ENCODE measurements around the gene CNTD1.
"Not testable (repeated sequence)": the region's sequence is repeated elsewhere in the genome, so short reads cannot be mapped to it uniquely, and the experiment has no call there.

The CNTD1 gene

GRCh38 chr17:42844761-42845555 is 46.3 kb downstream of the CNTD1 start:
- DNase-seq (ENCODE audit: low read depth in 3 of 3) = no peak

DNA sequence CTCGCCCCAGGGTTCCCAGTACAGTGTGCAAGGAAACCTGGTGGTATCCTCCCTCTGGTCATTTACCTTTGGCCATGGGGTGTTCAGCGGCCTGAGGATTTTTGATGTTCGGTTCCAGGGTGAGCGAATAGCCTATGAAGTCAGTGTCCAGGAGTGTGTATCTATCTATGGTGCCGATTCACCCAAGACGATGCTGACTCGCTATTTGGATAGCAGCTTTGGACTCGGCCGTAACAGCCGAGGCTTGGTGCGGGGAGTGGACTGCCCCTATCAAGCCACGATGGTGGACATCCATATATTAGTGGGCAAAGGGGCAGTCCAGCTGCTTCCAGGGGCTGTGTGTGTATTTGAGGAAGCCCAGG is 46.9 kb downstream of the CNTD1 start:
- no peak for DNase-seq (ENCODE audit: low read depth in 3 of 3)

GRCh38 chr17:42845918-42846593 is 47.4 kb downstream of the CNTD1 start:
- DNase-seq (ENCODE audit: low read depth in 3 of 3) = peak in 1 of 3 experiments; percentile 40

DNA sequence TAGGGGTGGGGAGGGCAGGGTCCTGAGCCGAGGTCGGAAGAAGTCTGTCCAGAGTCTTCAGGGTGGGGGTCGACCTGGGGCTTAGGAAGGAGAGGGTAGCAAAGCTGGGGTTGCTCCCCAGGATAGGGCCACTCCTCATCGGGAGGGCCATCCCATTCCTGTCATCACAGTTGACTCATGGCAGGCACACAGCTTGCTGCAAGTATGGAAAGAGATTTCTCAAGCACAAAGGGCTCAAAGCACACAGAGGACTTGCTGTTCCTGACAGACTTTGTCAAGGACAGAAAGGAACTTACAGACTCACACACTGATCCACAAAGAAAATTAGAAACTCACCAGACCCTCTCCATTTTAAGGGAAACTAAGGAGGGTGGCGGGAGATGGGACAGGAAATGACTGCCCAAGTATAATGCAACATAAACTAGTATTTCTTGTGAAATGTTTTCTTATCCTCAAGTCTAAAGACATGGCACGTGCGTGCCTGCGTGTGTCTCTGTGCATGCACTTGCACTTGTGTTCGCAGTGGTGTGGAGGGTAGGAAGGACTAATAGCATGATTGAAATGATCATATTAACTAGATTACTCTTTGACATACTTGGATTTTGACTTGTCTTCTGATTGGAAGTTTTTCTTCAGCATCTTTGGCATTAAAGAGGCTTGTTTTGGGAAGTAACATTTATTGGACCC is 48.1 kb downstream of the CNTD1 start:
- DNase-seq (ENCODE audit: low read depth in 3 of 3) = no peak

DNA sequence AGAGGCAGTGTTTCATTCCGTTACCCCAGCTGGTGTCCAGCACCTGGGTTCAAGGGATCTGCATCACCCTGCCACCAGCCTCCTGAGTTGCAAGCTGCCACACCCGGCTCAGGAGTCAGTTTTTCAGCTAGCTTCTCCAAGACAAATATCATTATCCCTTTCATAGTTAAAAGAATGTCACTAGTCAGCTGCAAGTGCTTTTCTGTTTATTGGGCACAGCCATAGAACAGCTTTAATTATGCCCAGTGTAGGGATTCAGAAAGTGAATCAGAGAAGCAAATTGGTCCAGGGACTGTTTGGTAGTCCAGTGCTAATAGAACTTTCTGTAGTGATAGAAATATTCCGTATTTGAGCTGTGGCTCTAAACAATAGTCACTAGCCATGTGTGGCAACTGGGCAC is 49.4 kb downstream of the CNTD1 start:
- DNase-seq (ENCODE audit: low read depth in 3 of 3) = no peak

- DNase-seq (ENCODE audit: low read depth in 3 of 3) = no peak
Observed at GRCh38 chr17:42849031-42849430, 50.4 kb downstream of the CNTD1 start.

- DNase-seq (ENCODE audit: low read depth in 3 of 3) = no peak
Observed at GRCh38 chr17:42849451-42850181, 51.0 kb downstream of the CNTD1 start.

DNA sequence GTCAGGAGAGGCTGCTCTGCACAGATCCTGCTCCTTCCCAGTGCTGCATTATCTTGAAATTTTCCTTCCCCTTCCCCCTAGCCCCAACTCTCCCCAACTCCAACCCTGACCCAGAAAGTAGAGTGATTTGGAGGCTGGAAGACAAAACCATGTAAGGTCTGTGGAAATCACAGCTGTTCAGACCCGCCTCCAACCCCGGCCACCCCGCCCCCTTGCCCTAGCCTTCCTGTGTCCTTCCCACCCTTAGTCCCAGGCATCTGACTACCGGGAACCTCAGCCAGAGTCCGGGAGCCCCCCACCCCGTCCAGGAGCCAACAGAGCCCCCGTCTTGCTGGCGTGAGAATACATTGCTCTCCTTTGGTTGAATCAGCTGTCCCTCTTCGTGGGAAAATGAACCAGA is 52.3 kb downstream of the CNTD1 start, which contains the start of gene AOC3:
Gene AOC3, plus strand, starts transcription at position 246 of the 400 bp plus-strand sequence. Its CDS starts 145 bp downstream, at position 391.
- DNase-seq (ENCODE audit: low read depth in 3 of 3) = no peak

GRCh38 chr17:42851371-42852240 is 52.9 kb downstream of the CNTD1 start:
- DNase-seq (ENCODE audit: low read depth in 3 of 3) = not testable (repeated sequence)

DNA sequence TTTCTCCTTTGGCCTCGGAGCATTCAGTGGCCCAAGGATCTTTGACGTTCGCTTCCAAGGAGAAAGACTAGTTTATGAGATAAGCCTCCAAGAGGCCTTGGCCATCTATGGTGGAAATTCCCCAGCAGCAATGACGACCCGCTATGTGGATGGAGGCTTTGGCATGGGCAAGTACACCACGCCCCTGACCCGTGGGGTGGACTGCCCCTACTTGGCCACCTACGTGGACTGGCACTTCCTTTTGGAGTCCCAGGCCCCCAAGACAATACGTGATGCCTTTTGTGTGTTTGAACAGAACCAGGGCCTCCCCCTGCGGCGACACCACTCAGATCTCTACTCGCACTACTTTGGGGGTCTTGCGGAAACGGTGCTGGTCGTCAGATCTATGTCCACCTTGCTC is 53.7 kb downstream of the CNTD1 start:
- no peak for DNase-seq (ENCODE audit: low read depth in 3 of 3)

DNA sequence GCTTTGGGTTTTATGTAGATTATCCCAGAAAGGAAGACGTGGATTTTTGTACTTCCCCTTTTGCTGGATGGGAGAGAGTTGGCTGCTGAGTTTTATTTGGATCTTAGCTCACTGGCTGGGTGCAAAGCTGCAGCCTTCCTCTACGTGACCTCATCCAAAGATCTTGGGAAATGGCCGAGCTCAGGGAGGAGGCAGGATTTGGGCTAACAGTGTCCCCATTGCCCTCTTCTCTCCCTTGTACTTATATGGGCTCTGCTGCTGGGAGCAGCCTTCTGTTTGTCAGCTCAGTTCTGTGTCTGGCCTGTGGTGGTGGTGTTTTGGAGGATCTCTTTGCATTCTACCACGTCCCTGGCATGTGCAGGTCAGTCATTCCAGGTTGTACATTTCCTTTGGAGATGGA is 54.3 kb downstream of the CNTD1 start:
- no peak for DNase-seq (ENCODE audit: low read depth in 3 of 3)

DNA sequence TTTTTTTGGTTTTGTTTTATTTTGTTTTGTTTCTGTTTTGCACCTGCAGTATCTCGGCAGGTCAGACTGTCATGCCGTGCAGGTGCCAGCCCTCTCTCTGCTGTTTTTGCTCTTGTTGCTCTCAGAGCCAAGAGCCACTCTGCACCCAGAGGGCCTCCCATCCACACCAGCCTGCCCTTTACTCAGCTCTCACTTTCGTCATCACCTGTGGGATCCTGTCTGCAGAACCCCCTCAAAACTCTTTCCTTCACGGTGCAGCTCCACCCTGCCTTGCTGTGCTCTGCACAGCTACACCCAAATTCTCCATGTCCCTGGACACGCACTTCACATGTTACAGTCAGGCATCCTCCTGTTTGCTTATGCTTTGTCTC is 54.9 kb downstream of the CNTD1 start:
- DNase-seq (ENCODE audit: low read depth in 3 of 3) = no peak

GRCh38 chr17:42853968-42854790 is 55.5 kb downstream of the CNTD1 start:
- no peak for DNase-seq (ENCODE audit: low read depth in 3 of 3)

GRCh38 chr17:42855048-42855596 is 56.5 kb downstream of the CNTD1 start:
- no peak for DNase-seq (ENCODE audit: low read depth in 3 of 3)

DNA sequence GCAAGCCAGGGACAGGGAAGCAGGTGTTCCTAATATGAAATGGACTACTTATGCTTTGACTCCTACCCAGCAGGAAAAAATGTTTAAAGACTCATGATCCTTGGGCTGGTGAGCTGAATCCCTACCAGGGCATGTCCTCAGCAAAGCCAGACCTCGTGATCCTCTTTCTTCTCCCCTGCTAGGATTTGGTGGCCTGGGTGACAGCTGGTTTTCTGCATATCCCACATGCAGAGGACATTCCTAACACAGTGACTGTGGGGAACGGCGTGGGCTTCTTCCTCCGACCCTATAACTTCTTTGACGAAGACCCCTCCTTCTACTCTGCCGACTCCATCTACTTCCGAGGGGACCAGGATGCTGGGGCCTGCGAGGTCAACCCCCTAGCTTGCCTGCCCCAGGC is 57.4 kb downstream of the CNTD1 start:
- not testable (repeated sequence) for DNase-seq (ENCODE audit: low read depth in 3 of 3)

- DNase-seq (ENCODE audit: low read depth in 3 of 3) = not testable (repeated sequence)
Observed at GRCh38 chr17:42856516-42856915, 57.9 kb downstream of the CNTD1 start.

DNA sequence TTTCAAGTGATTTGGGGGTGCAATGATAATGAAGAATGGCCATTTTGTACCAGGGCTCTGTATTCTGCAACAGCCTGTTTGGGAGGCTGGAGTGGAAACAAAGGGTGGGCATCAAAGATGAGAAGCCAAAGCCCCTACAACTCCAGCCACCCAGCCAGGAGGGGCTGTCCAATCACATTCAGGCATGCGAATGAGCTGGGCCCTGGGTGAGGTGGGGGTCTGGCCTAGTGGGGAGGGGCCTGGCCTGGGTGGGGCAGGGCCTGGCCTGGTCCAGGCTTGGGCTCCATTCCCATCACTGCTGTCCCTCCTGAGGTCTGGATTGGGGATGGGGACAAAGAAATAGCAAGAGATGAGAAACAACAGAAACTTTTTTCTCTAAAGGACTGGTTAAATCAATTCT is 58.7 kb downstream of the CNTD1 start:
- DNase-seq (ENCODE audit: low read depth in 3 of 3) = no peak

All from stimulated activated CD4-positive, alpha-beta T cell treated with anti-CD3 and anti-CD28 coated beads, TNF-alpha, amount 100 ng/mL, for 24 hours (primary cell).